ENCODE data around the gene TFAP2C. TPM values are rescaled to one million over a fixed set of nuclear protein-coding genes. Genes with fewer than 3 reads are reported as not detected.

The TFAP2C gene
- total RNA-seq, 4 donors from 2014 or later, result 0.82 to 9.0 (median 2.3) TPM

GRCh38 chr20:56627122-56628014, 1.7 kb upstream of the TFAP2C start:
- Histone ChIP-seq H3K27ac (no peak overlapping the region), H3K4me1 (peaks cover 11 to 45% (median 31%) of the 10 kb centered on the region in 4 donors), H3K4me3 (no peak overlapping the region), H3K9me3 (no peaks in the 10 kb centered on the region), H3K36me3 (no peaks in the 10 kb centered on the region), H3K27me3 (peaks cover 94% of the 10 kb centered on the region)
- WGBS, 2 donors (ENCODE audit: low coverage in 1 of 2), result 25% methylated on average over 9 to 42 of the region's 45 CpGs
- in situ Hi-C loops (cut with MboI; ENCODE audit: low pct_ligation_motif_present in 1 of 4, low pct_unique_long_range_greater_than_20kb in 1 of 4, low sequenced_read_pairs in 3 of 4), result no loop called here
- intact Hi-C loops (cut with DNase I; ENCODE audit: low total_unique reads), result loop anchor here (10.0 kb wide), 1 partner anchor 347 kb away; no protein-coding TSS in a partner anchor
- no peak for DNase-seq
- TF ChIP-seq CTCF (IDR thresholded peaks at IDR 0.05) (no peak), POLR2AphosphoS5 (IDR thresholded peaks at IDR 0.05) (no peak), EP300 (IDR thresholded peaks at IDR 0.05; ENCODE audit: low read depth) (no peak), POLR2A (IDR thresholded peaks at IDR 0.05) (no peak)

GRCh38 chr20:56628015-56628872, 862 bp upstream of the TFAP2C start:
- 8 to 16% methylated on average over 6 to 47 of the region's 48 CpGs for WGBS, 2 donors (ENCODE audit: low coverage in 1 of 2)
- in situ Hi-C loops (cut with MboI; ENCODE audit: low pct_ligation_motif_present in 1 of 4, low pct_unique_long_range_greater_than_20kb in 1 of 4, low sequenced_read_pairs in 3 of 4), result no loop called here
- peak in 1 of 3 donors; percentile 11 for TF ChIP-seq POLR2AphosphoS5 (IDR thresholded peaks at IDR 0.05)
- TF ChIP-seq CTCF (IDR thresholded peaks at IDR 0.05), result no peak
- TF ChIP-seq EP300 (IDR thresholded peaks at IDR 0.05; ENCODE audit: low read depth), result no peak
- no peak for TF ChIP-seq POLR2A (IDR thresholded peaks at IDR 0.05)
- Histone ChIP-seq H3K4me3 (peak overlapping the region in 3 of 4 donors; percentile 36 to 64 (median 49)), H3K36me3 (no peaks in the 10 kb centered on the region), H3K4me1 (peaks cover 11 to 45% (median 31%) of the 10 kb centered on the region in 4 donors), H3K9me3 (no peaks in the 10 kb centered on the region), H3K27ac (no peak overlapping the region), H3K27me3 (peaks cover 99% of the 10 kb centered on the region)
- no peak for DNase-seq
- intact Hi-C loops (cut with DNase I; ENCODE audit: low total_unique reads), result loop anchor here (10.0 kb wide), 1 partner anchor 347 kb away; no protein-coding TSS in a partner anchor

GRCh38 chr20:56629464-56630085, 469 bp downstream of the TFAP2C start:
- no peaks in the 10 kb centered on the region for H3K9me3 ChIP-seq
- peak overlapping the region; percentile 36 to 79 (median 66) for H3K27ac ChIP-seq
- WGBS, 2 donors (ENCODE audit: low coverage in 1 of 2), result 5% methylated on average over 34 of the region's 39 CpGs; no CpG with 5 or more reads in 1 of the 2 donors
- intact Hi-C loops (cut with DNase I; ENCODE audit: low total_unique reads) (loop anchor here (10.0 kb wide), 2 partner anchors 215 to 345 kb away; no protein-coding TSS in a partner anchor), in situ Hi-C loops (cut with MboI; ENCODE audit: low pct_ligation_motif_present in 1 of 4, low pct_unique_long_range_greater_than_20kb in 1 of 4, low sequenced_read_pairs in 3 of 4) (no loop called here)
- no peaks in the 10 kb centered on the region for H3K36me3 ChIP-seq
- peaks cover 96% of the 10 kb centered on the region for H3K27me3 ChIP-seq
- DNase-seq, result no peak
- TF ChIP-seq POLR2A (IDR thresholded peaks at IDR 0.05) (no peak), CTCF (IDR thresholded peaks at IDR 0.05) (no peak), POLR2AphosphoS5 (IDR thresholded peaks at IDR 0.05) (no peak), EP300 (IDR thresholded peaks at IDR 0.05; ENCODE audit: low read depth) (no peak)
- peak overlapping the region; percentile 36 to 64 (median 52) for H3K4me3 ChIP-seq
- H3K4me1 ChIP-seq, result peaks cover 11 to 45% (median 31%) of the 10 kb centered on the region in 4 donors

All from transverse colon (tissue), 4 donors.